Stomach (tissue), 9 donors: Measurements from ENCODE around the gene MATN1. TPM values are rescaled to one million over a fixed set of nuclear protein-coding genes. Genes with fewer than 3 reads are reported as not detected.

ENCODE experiments used
- DNase-seq, 2 donors: peaks; one replicate each; pipeline versions ENCODE4 v3.0.0 to v3.0.0-alpha.2; 2013 to 2019
- H3K27ac ChIP-seq, 5 donors: fragments of 200-600 bp in 4 of 5; sonication (generic) in 4 of 5; one replicate each; pipeline ENCODE4 v1.5.1; 2013 to 2019; ENCODE audit warnings: mild to moderate bottlenecking in 1 of 5, moderate library complexity in 1 of 5
- H3K27me3 ChIP-seq, 3 donors: fragments of 200-600 bp; sonication (generic); one replicate each; pipeline ENCODE4 v1.5.1; 2017 to 2019; ENCODE audit warnings: mixed run types in 1 of 3
- H3K36me3 ChIP-seq, 4 donors: fragments of 200-600 bp; sonication (generic); 1 replicate in 3 of 4; 2 replicates in 1 of 4; pipeline ENCODE4 v1.5.1; 2016 to 2019
- H3K4me1 ChIP-seq, 4 donors: fragments of 200-600 bp; sonication (generic); one replicate each; pipeline ENCODE4 v1.5.1; 2016 to 2019
- H3K4me3 ChIP-seq, 4 donors: fragments of 200-600 bp; sonication (generic) in 3 of 4; one replicate each; pipeline ENCODE4 v1.5.1; 2016 to 2019; ENCODE audit warnings: mild to moderate bottlenecking in 1 of 4
- H3K9me3 ChIP-seq, 4 donors: fragments of 200-600 bp; sonication (generic); one replicate each; pipeline ENCODE4 v1.5.1; 2016 to 2019
- EP300 ChIP-seq: sonication (generic); formaldehyde crosslinking; IDR thresholded peaks from one replicate; pipeline ENCODE4 v1.6.1; 2017; ENCODE audit warnings: antibody characterized with exemption
- POLR2A ChIP-seq, 4 donors: fragments of 450-650 bp; IDR thresholded peaks; one replicate each; pipeline ENCODE4 v1.6.1; 2016; ENCODE audit warnings: antibody characterized with exemption in 4 of 4, control low read depth in 2 of 4, mild to moderate bottlenecking in 1 of 4, moderate library complexity in 1 of 4
- POLR2AphosphoS5 ChIP-seq, 3 donors: sonication (generic); formaldehyde crosslinking; IDR thresholded peaks; one replicate each; pipeline ENCODE4 v1.6.1; 2016; ENCODE audit warnings: antibody characterized with exemption in 3 of 3
- WGBS, 5 donors: extraction: QIAGEN DNeasy Blood & Tissue Kit in 3 of 5; methylation state at CpG; one replicate each; pipeline versions ENCODE4 v1.1.5 to v1.1.7; 2013 to 2018; 5-methylcytosine and 5-hydroxymethylcytosine counted together
- intact Hi-C: fragments of 100-400 bp; cut with DNase I; formaldehyde crosslinking; loops from one replicate; pipeline ENCODE4 v1.15.1; 2023; ENCODE audit warnings: low total_unique reads
- polyA plus RNA-seq, 3 donors: library from polyadenylated mRNA; stranded (reverse); fragments of 200-250 nt; gene quantifications; one replicate each; pipeline ENCODE4 v1.2.3, GENCODE V29; 2013
- total RNA-seq, 5 donors: library from RNA; depleted of rRNA; stranded (reverse); fragments of >200 nt; gene quantifications; one replicate each; pipeline versions ENCODE4 v1.1.0 to v1.2.3, GENCODE V29; 2014 to 2016
- TF ChIP-seq, protein P1 (sequence below), 7 experiments: fragments of 450-650 bp in 4 of 7; fragments of 200-600 bp in 3 of 7; sonication (generic) in 3 of 7; IDR thresholded peaks; one replicate each; pipeline ENCODE4 v1.5.1; 2016 to 2019; ENCODE audit warnings: antibody characterized with exemption in 7 of 7, control low read depth in 2 of 7, mild to moderate bottlenecking in 1 of 7
- donor health status: healthy with polysubstance abuse.
- donor health status: Bipolar disorder and iron deficiency.
- donor health status: healthy.

The MATN1 gene
- total and polyA plus RNA-seq, 8 donors, result 1.7 TPM; not detected in 7

DNA sequence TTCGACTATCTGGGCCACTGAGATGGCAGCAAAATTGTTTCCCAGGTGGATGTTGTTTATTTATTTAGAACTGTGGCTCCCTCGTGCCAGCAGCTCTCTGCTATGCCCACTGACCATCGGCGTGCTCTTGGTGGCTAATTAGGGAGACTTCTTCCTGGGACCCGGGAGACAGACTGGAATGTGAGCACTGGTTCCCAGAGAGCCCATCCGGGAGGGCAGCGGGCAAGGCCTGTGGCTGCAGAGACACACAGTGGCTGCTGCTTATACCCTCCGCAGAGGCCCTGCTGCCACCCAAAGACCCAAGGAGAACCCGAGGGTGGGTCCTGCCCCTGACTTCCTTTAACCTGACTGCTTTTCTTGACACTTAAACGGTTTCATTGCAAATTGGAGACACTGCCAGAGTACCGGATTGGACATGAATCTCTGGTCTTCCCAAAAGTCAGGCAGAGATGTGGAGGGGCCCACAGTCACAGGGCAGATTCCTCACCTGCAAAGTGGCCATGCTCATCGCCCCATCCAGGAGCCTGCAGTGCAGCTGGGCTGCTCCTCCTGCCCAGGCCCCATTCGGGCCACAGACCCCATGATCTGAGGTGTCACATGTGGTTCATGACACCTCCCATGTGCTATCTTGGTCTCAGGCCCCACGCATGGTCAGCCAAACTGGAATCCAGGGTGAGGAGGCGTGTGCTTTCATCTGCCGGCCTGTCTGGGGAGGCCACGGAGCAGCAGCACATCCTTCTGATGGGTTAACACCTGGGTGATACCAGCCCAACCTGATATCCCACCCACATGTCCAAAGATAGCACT is 5.7 kb upstream of the MATN1 start:
- H3K4me1 ChIP-seq, result no peaks in the 10 kb centered on the region
- no peaks in the 10 kb centered on the region for H3K27me3 ChIP-seq
- no peak for DNase-seq
- 63 to 78% (median 74%) methylated on average over 10 to 17 of the region's 17 CpGs for WGBS, 5 donors
- H3K36me3 ChIP-seq, result peaks cover 0 to 31% (median 26%) of the 10 kb centered on the region in 4 donors
- H3K27ac ChIP-seq, result no peak overlapping the region
- no peaks in the 10 kb centered on the region for H3K9me3 ChIP-seq
- TF ChIP-seq POLR2A (IDR thresholded peaks at IDR 0.05) (no peak), POLR2AphosphoS5 (IDR thresholded peaks at IDR 0.05) (no peak), EP300 (no peak)
- TF ChIP-seq, protein P1, sequence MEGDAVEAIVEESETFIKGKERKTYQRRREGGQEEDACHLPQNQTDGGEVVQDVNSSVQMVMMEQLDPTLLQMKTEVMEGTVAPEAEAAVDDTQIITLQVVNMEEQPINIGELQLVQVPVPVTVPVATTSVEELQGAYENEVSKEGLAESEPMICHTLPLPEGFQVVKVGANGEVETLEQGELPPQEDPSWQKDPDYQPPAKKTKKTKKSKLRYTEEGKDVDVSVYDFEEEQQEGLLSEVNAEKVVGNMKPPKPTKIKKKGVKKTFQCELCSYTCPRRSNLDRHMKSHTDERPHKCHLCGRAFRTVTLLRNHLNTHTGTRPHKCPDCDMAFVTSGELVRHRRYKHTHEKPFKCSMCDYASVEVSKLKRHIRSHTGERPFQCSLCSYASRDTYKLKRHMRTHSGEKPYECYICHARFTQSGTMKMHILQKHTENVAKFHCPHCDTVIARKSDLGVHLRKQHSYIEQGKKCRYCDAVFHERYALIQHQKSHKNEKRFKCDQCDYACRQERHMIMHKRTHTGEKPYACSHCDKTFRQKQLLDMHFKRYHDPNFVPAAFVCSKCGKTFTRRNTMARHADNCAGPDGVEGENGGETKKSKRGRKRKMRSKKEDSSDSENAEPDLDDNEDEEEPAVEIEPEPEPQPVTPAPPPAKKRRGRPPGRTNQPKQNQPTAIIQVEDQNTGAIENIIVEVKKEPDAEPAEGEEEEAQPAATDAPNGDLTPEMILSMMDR (IDR thresholded peaks at IDR 0.05), result no peak
- intact Hi-C loops, result no loop called here
- no peak overlapping the region for H3K4me3 ChIP-seq

DNA sequence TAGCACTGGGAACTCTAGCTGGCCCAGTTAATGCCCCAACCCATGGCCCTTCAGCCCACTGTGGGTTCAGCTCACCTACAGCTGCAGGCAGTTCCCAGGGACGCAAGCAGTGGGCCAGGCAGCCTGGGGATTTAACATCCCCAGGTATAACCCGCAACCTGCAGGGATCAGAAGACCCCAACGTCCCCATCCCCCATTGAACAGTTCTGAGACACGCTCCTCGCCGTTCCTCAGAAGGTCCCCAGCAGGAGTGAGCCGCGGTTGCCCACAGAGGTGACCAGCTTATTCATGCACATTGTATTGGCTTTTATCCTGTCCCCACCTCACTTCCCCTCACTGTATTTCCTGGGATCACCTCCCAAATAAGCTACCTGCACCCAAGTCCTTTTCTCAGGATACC is 5.0 kb upstream of the MATN1 start:
- no peak for TF ChIP-seq POLR2AphosphoS5 (IDR thresholded peaks at IDR 0.05)
- TF ChIP-seq, protein P1 (IDR thresholded peaks at IDR 0.05), result no peak
- no peak for TF ChIP-seq EP300
- no peak for TF ChIP-seq POLR2A (IDR thresholded peaks at IDR 0.05)
- no peaks in the 10 kb centered on the region for H3K9me3 ChIP-seq
- intact Hi-C loops, result no loop called here

DNA sequence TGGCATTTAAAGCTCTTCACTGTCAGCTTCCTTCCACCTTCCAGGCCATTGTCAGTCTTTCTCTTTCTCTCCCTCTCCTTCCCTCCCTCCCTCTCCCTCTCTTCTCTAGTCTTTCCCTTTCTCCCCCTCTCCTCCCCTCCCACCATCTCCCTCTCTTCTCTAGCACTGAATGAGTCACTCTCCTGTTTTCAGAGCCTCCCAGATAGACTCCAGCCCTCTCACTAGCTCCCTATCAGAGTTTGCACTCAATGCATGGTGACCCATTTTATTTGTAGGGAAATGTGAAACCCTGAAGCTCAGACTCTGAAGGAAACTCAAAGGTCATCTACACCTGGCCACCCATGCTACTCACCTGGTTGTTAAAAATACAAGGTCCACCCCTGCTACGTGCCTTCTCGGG is 4.4 kb upstream of the MATN1 start:
- DNase-seq, result no peak
- WGBS, 5 donors, result 67 to 92% (median 78%) methylated on average over 2 of the region's 2 CpGs
- Histone ChIP-seq H3K4me1 (no peaks in the 10 kb centered on the region), H3K27ac (no peak overlapping the region), H3K36me3 (peaks cover 0 to 37% (median 31%) of the 10 kb centered on the region in 4 donors), H3K27me3 (no peaks in the 10 kb centered on the region), H3K9me3 (no peaks in the 10 kb centered on the region), H3K4me3 (no peak overlapping the region)
- TF ChIP-seq, protein P1 (IDR thresholded peaks at IDR 0.05), result no peak
- TF ChIP-seq POLR2A (IDR thresholded peaks at IDR 0.05) (no peak), POLR2AphosphoS5 (IDR thresholded peaks at IDR 0.05) (no peak), EP300 (no peak)
- intact Hi-C loops, result no loop called here

More for the DNA sequence above, 5.0 kb upstream of the MATN1 start:
- Histone ChIP-seq H3K36me3 (peaks cover 0 to 31% (median 28%) of the 10 kb centered on the region in 4 donors), H3K27me3 (no peaks in the 10 kb centered on the region), H3K27ac (no peak overlapping the region), H3K4me3 (no peak overlapping the region), H3K4me1 (no peaks in the 10 kb centered on the region)
- DNase-seq, result no peak
- 76 to 83% (median 79%) methylated on average over 7 to 8 of the region's 8 CpGs for WGBS, 5 donors

DNA sequence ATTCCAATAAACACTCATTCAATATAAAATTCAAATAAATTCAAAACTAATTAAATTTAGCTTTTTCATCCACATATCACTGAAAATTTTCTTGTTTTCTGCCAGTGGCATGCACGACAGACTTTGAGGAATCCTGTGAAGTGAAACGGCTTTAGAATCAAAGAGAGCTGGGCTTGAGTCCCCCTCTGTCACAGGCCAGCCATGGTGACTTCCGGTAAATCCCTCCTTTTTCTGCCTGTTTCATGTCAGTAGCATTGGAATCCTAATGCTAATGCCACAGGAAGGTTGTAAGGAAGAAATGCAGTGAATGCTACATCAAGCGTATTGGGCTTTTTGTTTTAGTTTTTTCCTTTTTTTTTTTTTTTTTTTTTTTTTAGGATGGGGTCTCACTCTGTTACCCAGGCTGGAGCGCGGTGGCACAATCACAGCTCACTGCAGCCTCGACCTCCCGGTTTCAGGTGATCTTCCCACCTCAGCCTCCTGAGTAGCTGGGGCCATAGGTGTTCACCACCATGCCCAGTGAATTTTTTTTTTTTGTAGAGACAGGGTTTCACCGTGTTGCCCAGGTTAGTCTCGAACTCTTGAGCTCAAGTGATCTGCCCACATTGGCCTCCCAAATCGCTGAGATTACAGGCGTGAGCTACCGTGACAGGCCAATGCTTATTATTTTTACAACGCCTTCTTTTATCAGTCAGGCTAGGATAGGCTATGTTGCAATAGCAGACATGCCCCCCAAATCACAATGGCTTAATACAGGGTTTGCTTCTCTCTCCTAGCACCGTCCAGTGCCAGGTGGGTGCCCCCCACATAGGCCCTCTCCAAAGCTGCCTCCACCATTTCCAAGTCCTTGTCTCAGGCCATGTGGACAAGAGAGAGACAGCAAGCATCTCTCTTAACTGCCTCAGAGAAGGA is 3.6 kb upstream of the MATN1 start:
- intact Hi-C loops, result no loop called here
- DNase-seq, result no peak
- 85 to 88% (median 86%) methylated on average over 15 of the region's 15 CpGs for whole genome bisulfite sequencing, 5 donors

More for the DNA sequence above, 3.6 kb upstream of the MATN1 start:
- no peaks in the 10 kb centered on the region for H3K9me3 ChIP-seq
- TF ChIP-seq EP300 (no peak), POLR2A (IDR thresholded peaks at IDR 0.05) (no peak), POLR2AphosphoS5 (IDR thresholded peaks at IDR 0.05) (no peak)
- TF ChIP-seq, protein P1 (IDR thresholded peaks at IDR 0.05), result no peak
- H3K4me1 ChIP-seq, result peaks cover 0 to 3% (median 0%) of the 10 kb centered on the region in 4 donors
- no peaks in the 10 kb centered on the region for H3K27me3 ChIP-seq
- no peak overlapping the region for H3K27ac ChIP-seq
- peaks cover 0 to 42% (median 32%) of the 10 kb centered on the region in 4 donors for H3K36me3 ChIP-seq
- no peak overlapping the region for H3K4me3 ChIP-seq
